Activated naive CD4-positive, alpha-beta T cell treated with anti-CD3 and anti-CD28 coated beads, Interleukin-2, amount 10 ng/mL, durations not matched to agents 7 days and 5 days (primary cell): ENCODE results near the gene SSBP3.

Experiments
- CTCF ChIA-PET: fragments of 350-600 bp; sonication (Branson Sonifier 250); formaldehyde crosslinking; loops from one replicate; lab custom pipeline; 2021; ENCODE audit warnings: antibody characterized with exemption; lab: Charles Lee
- DNase-seq: peaks from one replicate; pipeline ENCODE4 v3.0.0-alpha.2; 2020
- H3K27ac Mint-ChIP-seq: one replicate; pipeline ENCODE4 v1.8.0; 2021; ENCODE audit warnings: mild to moderate bottlenecking, moderate library complexity, mixed read lengths
- H3K27me3 Mint-ChIP-seq: one replicate; pipeline ENCODE4 v1.8.0; 2021; ENCODE audit warnings: mild to moderate bottlenecking, mixed read lengths
- H3K36me3 Mint-ChIP-seq: one replicate; pipeline ENCODE4 v1.8.0; 2021; ENCODE audit warnings: mixed read lengths
- H3K4me1 Mint-ChIP-seq: one replicate; pipeline ENCODE4 v1.8.0; 2021; ENCODE audit warnings: mixed read lengths
- H3K4me3 Mint-ChIP-seq: one replicate; pipeline ENCODE4 v1.8.0; 2021; ENCODE audit warnings: mild to moderate bottlenecking, moderate library complexity, mixed read lengths
- H3K9me3 Mint-ChIP-seq: one replicate; pipeline ENCODE4 v1.8.0; 2021; ENCODE audit warnings: mixed read lengths

The SSBP3 gene

GRCh38 chr1:54282101-54282847 is 123.9 kb downstream of the SSBP3 start:
- CTCF ChIA-PET = interaction anchor here (0.7 kb wide), 1 partner anchor 104 kb away, joined by 3 read pairs; no protein-coding TSS in a partner anchor
- no peaks in the 10 kb centered on the region for H3K27me3 Mint-ChIP-seq
- H3K27ac Mint-ChIP-seq = peak overlapping the region; percentile 95
- peaks cover 95% of the 10 kb centered on the region for H3K4me1 Mint-ChIP-seq
- H3K9me3 Mint-ChIP-seq = no peaks in the 10 kb centered on the region
- DNase-seq = no peak
- H3K4me3 Mint-ChIP-seq = peak overlapping the region; percentile 35
- peaks cover 35% of the 10 kb centered on the region for H3K36me3 Mint-ChIP-seq

GRCh38 chr1:54280651-54281050 is 125.5 kb downstream of the SSBP3 start:
- no peaks in the 10 kb centered on the region for H3K9me3 Mint-ChIP-seq
- peak overlapping the region; percentile 16 for H3K4me3 Mint-ChIP-seq
- H3K27ac Mint-ChIP-seq = peak overlapping the region; percentile 95
- no peaks in the 10 kb centered on the region for H3K27me3 Mint-ChIP-seq
- peaks cover 92% of the 10 kb centered on the region for H3K4me1 Mint-ChIP-seq
- H3K36me3 Mint-ChIP-seq = peaks cover 33% of the 10 kb centered on the region
- CTCF ChIA-PET = no interaction called here
- DNase-seq = peak; percentile 71

GRCh38 chr1:54279457-54279856 is 126.7 kb downstream of the SSBP3 start:
- Mint-ChIP-seq H3K27ac (peak overlapping the region; percentile 95), H3K36me3 (peaks cover 34% of the 10 kb centered on the region), H3K9me3 (no peaks in the 10 kb centered on the region), H3K4me1 (peaks cover 92% of the 10 kb centered on the region), H3K4me3 (no peak overlapping the region), H3K27me3 (no peaks in the 10 kb centered on the region)
- no peak for DNase-seq
- CTCF ChIA-PET = interaction anchor here (1.2 kb wide), 1 partner anchor 11 kb away, joined by 3 read pairs; no protein-coding TSS in a partner anchor

- Mint-ChIP-seq H3K27ac (peak overlapping the region; percentile 95), H3K27me3 (no peaks in the 10 kb centered on the region), H3K4me3 (no peak overlapping the region), H3K9me3 (no peaks in the 10 kb centered on the region), H3K4me1 (peaks cover 87% of the 10 kb centered on the region), H3K36me3 (peaks cover 34% of the 10 kb centered on the region)
- no peak for DNase-seq
- CTCF ChIA-PET = interaction anchor here (0.8 to 1.2 kb wide), 2 partner anchors 8 to 12 kb away, joined by 3 to 5 read pairs; no protein-coding TSS in a partner anchor
These were observed 127.2 kb downstream of the SSBP3 start for GRCh38 chr1:54278941-54279422.

- peaks cover 32% of the 10 kb centered on the region for H3K36me3 Mint-ChIP-seq
- H3K4me3 Mint-ChIP-seq = peak overlapping the region; percentile 59
- DNase-seq = no peak
- H3K9me3 Mint-ChIP-seq = no peaks in the 10 kb centered on the region
- CTCF ChIA-PET = interaction anchor here (1.1 to 1.7 kb wide), 2 partner anchors 8 to 96 kb away, joined by 3 to 6 read pairs; no protein-coding TSS in a partner anchor
- H3K27me3 Mint-ChIP-seq = no peaks in the 10 kb centered on the region
- peak overlapping the region; percentile 95 for H3K27ac Mint-ChIP-seq
- H3K4me1 Mint-ChIP-seq = peaks cover 74% of the 10 kb centered on the region
These were observed 128.5 kb downstream of the SSBP3 start for GRCh38 chr1:54277451-54278341.

GRCh38 chr1:54276617-54277450 is 129.4 kb downstream of the SSBP3 start:
- H3K4me3 Mint-ChIP-seq = peak overlapping the region; percentile 59
- H3K27ac Mint-ChIP-seq = peak overlapping the region; percentile 95
- H3K36me3 Mint-ChIP-seq = peaks cover 31% of the 10 kb centered on the region
- CTCF ChIA-PET = interaction anchor here (1.0 to 1.7 kb wide), 3 partner anchors 9 to 95 kb away, joined by 3 to 6 read pairs (median 3); no protein-coding TSS in a partner anchor
- no peaks in the 10 kb centered on the region for H3K9me3 Mint-ChIP-seq
- no peaks in the 10 kb centered on the region for H3K27me3 Mint-ChIP-seq
- no peak for DNase-seq
- H3K4me1 Mint-ChIP-seq = peaks cover 67% of the 10 kb centered on the region

- no peak for DNase-seq
- no peaks in the 10 kb centered on the region for H3K9me3 Mint-ChIP-seq
- peak overlapping the region; percentile 46 for H3K27ac Mint-ChIP-seq
- H3K4me1 Mint-ChIP-seq = peaks cover 56% of the 10 kb centered on the region
- CTCF ChIA-PET = interaction anchor here (1.0 to 1.1 kb wide), 2 partner anchors 9 to 79 kb away, joined by 3 to 6 read pairs; no protein-coding TSS in a partner anchor
- no peak overlapping the region for H3K4me3 Mint-ChIP-seq
- no peaks in the 10 kb centered on the region for H3K27me3 Mint-ChIP-seq
- peaks cover 25% of the 10 kb centered on the region for H3K36me3 Mint-ChIP-seq
These were observed 130.8 kb downstream of the SSBP3 start for GRCh38 chr1:54275349-54275748.

GRCh38 chr1:54274881-54275280 is 131.3 kb downstream of the SSBP3 start:
- DNase-seq = no peak
- Mint-ChIP-seq H3K36me3 (peaks cover 21% of the 10 kb centered on the region), H3K4me1 (peaks cover 51% of the 10 kb centered on the region), H3K4me3 (no peak overlapping the region), H3K27me3 (no peaks in the 10 kb centered on the region), H3K9me3 (no peaks in the 10 kb centered on the region), H3K27ac (peak overlapping the region; percentile 65)
- CTCF ChIA-PET = interaction anchor here (1.1 kb wide), 1 partner anchor 10 kb away, joined by 6 read pairs; no protein-coding TSS in a partner anchor

GRCh38 chr1:54274448-54274847 is 131.7 kb downstream of the SSBP3 start:
- Mint-ChIP-seq H3K27ac (peak overlapping the region; percentile 65), H3K4me1 (peaks cover 47% of the 10 kb centered on the region), H3K36me3 (peaks cover 18% of the 10 kb centered on the region), H3K4me3 (no peak overlapping the region), H3K9me3 (no peaks in the 10 kb centered on the region), H3K27me3 (no peaks in the 10 kb centered on the region)
- CTCF ChIA-PET = no interaction called here
- no peak for DNase-seq

GRCh38 chr1:54273795-54274163 is 132.4 kb downstream of the SSBP3 start:
- CTCF ChIA-PET = interaction anchor here (1.5 kb wide), 1 partner anchor 18 kb away, joined by 5 read pairs; no protein-coding TSS in a partner anchor
- H3K36me3 Mint-ChIP-seq = peaks cover 18% of the 10 kb centered on the region
- no peak overlapping the region for H3K4me3 Mint-ChIP-seq
- H3K4me1 Mint-ChIP-seq = peaks cover 42% of the 10 kb centered on the region
- H3K9me3 Mint-ChIP-seq = no peaks in the 10 kb centered on the region
- no peak overlapping the region for H3K27ac Mint-ChIP-seq
- DNase-seq = no peak
- no peaks in the 10 kb centered on the region for H3K27me3 Mint-ChIP-seq

- Mint-ChIP-seq H3K9me3 (no peaks in the 10 kb centered on the region), H3K4me3 (no peak overlapping the region), H3K27me3 (no peaks in the 10 kb centered on the region), H3K36me3 (peaks cover 18% of the 10 kb centered on the region), H3K4me1 (peaks cover 38% of the 10 kb centered on the region), H3K27ac (no peak overlapping the region)
- DNase-seq = no peak
- CTCF ChIA-PET = interaction anchor here (1.5 kb wide), 1 partner anchor 18 kb away, joined by 5 read pairs; no protein-coding TSS in a partner anchor
These were observed 133.0 kb downstream of the SSBP3 start for GRCh38 chr1:54273092-54273794.

- no peak for DNase-seq
- Mint-ChIP-seq H3K9me3 (no peaks in the 10 kb centered on the region), H3K27ac (no peak overlapping the region), H3K4me3 (no peak overlapping the region), H3K4me1 (peaks cover 33% of the 10 kb centered on the region), H3K36me3 (peaks cover 13% of the 10 kb centered on the region), H3K27me3 (no peaks in the 10 kb centered on the region)
- CTCF ChIA-PET = interaction anchor here (1.5 kb wide), 1 partner anchor 19 kb away, joined by 5 read pairs; no protein-coding TSS in a partner anchor
These were observed 133.5 kb downstream of the SSBP3 start for GRCh38 chr1:54272772-54273091.

GRCh38 chr1:54272134-54272533 is 134.1 kb downstream of the SSBP3 start:
- Mint-ChIP-seq H3K36me3 (peaks cover 8% of the 10 kb centered on the region), H3K4me1 (peaks cover 27% of the 10 kb centered on the region), H3K4me3 (no peak overlapping the region), H3K27ac (no peak overlapping the region), H3K9me3 (no peaks in the 10 kb centered on the region), H3K27me3 (no peaks in the 10 kb centered on the region)
- CTCF ChIA-PET = interaction anchor here (1.5 kb wide), 1 partner anchor 20 kb away, joined by 5 read pairs; no protein-coding TSS in a partner anchor
- no peak for DNase-seq
